Nephron (organoid): ENCODE results near the gene ADGRB3.

Experiments
- H3K27ac Mint-ChIP-seq, 3 experiments: 2 replicates each; pipeline ENCODE4 v1.8.0; 2020; ENCODE audit warnings: mixed read lengths in 3 of 3, mild to moderate bottlenecking in 2 of 3, moderate library complexity in 1 of 3
- H3K27me3 Mint-ChIP-seq: 2 replicates; pipeline ENCODE4 v1.8.0; 2021; ENCODE audit warnings: low read depth, mild to moderate bottlenecking, moderate library complexity, mixed read lengths
- H3K36me3 Mint-ChIP-seq: 2 replicates; pipeline ENCODE4 v1.8.0; 2020; ENCODE audit warnings: low read depth, mixed read lengths
- H3K4me1 Mint-ChIP-seq: 2 replicates; pipeline ENCODE4 v1.8.0; 2020; ENCODE audit warnings: mixed read lengths
- H3K4me3 Mint-ChIP-seq, 3 experiments: 2 replicates each; pipeline ENCODE4 v1.8.0; 2020; ENCODE audit warnings: mild to moderate bottlenecking in 3 of 3, mixed read lengths in 3 of 3, moderate library complexity in 2 of 3
- H3K9me3 Mint-ChIP-seq: 2 replicates; pipeline ENCODE4 v1.8.0; 2020; ENCODE audit warnings: mixed read lengths
- TF ChIP-seq, protein P1 (sequence below), 3 experiments: fragments of 200-600 bp; sonication (generic); IDR thresholded peaks; one replicate each; pipeline ENCODE4 v1.5.0; 2021; ENCODE audit warnings: antibody characterized with exemption in 3 of 3; ENCODE audit not compliant: unreplicated experiment in 3 of 3

Gene ADGRB3

GRCh38 chr6:69370763-69371162 lies 735.7 kb downstream of the ADGRB3 start:
- no peaks in the 10 kb centered on the region for H3K4me1 Mint-ChIP-seq
- no peaks in the 10 kb centered on the region for H3K36me3 Mint-ChIP-seq
- no peaks in the 10 kb centered on the region for H3K9me3 Mint-ChIP-seq
- H3K4me3 Mint-ChIP-seq = no peak overlapping the region
- TF ChIP-seq, protein P1, sequence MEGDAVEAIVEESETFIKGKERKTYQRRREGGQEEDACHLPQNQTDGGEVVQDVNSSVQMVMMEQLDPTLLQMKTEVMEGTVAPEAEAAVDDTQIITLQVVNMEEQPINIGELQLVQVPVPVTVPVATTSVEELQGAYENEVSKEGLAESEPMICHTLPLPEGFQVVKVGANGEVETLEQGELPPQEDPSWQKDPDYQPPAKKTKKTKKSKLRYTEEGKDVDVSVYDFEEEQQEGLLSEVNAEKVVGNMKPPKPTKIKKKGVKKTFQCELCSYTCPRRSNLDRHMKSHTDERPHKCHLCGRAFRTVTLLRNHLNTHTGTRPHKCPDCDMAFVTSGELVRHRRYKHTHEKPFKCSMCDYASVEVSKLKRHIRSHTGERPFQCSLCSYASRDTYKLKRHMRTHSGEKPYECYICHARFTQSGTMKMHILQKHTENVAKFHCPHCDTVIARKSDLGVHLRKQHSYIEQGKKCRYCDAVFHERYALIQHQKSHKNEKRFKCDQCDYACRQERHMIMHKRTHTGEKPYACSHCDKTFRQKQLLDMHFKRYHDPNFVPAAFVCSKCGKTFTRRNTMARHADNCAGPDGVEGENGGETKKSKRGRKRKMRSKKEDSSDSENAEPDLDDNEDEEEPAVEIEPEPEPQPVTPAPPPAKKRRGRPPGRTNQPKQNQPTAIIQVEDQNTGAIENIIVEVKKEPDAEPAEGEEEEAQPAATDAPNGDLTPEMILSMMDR (IDR thresholded peaks at IDR 0.05; ENCODE audit: unreplicated experiment in 3 of 3) = no peak
- H3K27ac Mint-ChIP-seq = no peak overlapping the region
- H3K27me3 Mint-ChIP-seq = no peaks in the 10 kb centered on the region

DNA sequence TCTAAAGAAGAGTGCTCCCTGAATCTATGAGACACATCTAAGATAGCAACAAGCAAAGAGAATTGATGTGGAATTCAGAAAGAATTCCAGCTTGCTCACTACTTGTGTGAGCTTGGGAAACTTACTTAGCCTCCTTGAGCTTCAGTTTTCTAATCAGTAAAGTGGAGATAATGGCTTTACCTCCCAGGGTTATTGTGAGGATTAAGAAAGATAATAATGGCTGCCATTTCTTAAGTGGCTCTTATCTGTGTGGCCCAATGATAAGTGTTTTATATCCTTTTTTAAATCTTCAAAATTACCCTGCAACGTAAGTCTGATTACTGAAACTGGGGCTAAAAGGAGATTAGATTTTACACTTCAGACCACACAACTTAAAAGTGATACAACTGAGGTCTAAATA lies 743.2 kb downstream of the ADGRB3 start:
- Mint-ChIP-seq H3K4me3 (no peak overlapping the region), H3K4me1 (no peaks in the 10 kb centered on the region), H3K36me3 (no peaks in the 10 kb centered on the region), H3K27ac (no peak overlapping the region), H3K9me3 (no peaks in the 10 kb centered on the region), H3K27me3 (no peaks in the 10 kb centered on the region)
- TF ChIP-seq, protein P1 (IDR thresholded peaks at IDR 0.05; ENCODE audit: unreplicated experiment in 3 of 3) = no peak

- H3K4me3 Mint-ChIP-seq = no peak overlapping the region
- H3K27ac Mint-ChIP-seq = no peak overlapping the region
- TF ChIP-seq, protein P1 (IDR thresholded peaks at IDR 0.05; ENCODE audit: unreplicated experiment in 3 of 3) = no peak
- no peaks in the 10 kb centered on the region for H3K27me3 Mint-ChIP-seq
- H3K9me3 Mint-ChIP-seq = no peaks in the 10 kb centered on the region
- H3K4me1 Mint-ChIP-seq = no peaks in the 10 kb centered on the region
- H3K36me3 Mint-ChIP-seq = no peaks in the 10 kb centered on the region
Measured at GRCh38 chr6:69379518-69379917, 744.4 kb downstream of the ADGRB3 start.

DNA sequence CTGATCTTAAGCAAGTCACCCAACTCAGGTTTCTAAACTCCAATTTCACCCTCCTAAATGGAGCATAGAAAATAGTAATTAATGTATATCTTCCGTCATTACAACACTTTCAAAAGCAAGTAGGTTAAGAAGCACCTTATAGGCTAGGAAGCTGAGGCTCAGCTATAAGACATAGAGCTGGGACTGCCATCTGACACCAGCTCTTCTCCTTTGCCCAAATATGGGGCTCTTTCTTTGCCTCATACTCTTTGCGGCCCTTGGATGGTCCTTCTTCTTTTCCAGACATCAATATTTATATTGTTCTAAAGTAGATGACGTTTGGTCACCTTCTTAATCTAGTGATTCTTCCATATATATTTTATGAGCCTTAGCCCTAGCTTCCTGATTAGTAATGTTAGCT lies 748.5 kb downstream of the ADGRB3 start:
- Mint-ChIP-seq H3K27ac (no peak overlapping the region), H3K4me3 (no peak overlapping the region), H3K27me3 (no peaks in the 10 kb centered on the region), H3K36me3 (no peaks in the 10 kb centered on the region), H3K4me1 (no peaks in the 10 kb centered on the region), H3K9me3 (no peaks in the 10 kb centered on the region)
- TF ChIP-seq, protein P1 (IDR thresholded peaks at IDR 0.05; ENCODE audit: unreplicated experiment in 3 of 3) = no peak

DNA sequence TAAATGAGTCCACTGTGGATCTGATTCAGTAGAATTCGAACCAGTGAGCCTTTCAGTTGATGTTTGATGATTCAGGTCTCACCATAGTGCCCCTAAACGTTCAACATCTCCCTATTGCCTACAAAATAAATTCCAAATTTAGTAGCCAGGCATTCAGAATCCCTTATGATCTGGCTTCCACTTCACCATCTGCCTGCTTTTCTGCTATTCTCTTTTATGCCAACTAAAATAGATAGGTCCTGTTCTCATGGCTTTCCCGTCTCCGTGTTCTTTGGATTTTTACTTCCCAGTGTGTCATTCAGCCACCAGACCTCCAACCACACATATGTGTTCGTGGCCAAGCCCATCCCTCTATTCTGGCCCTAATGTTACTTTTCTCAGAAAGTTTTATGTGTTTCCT lies 751.3 kb downstream of the ADGRB3 start:
- Mint-ChIP-seq H3K4me1 (no peaks in the 10 kb centered on the region), H3K27me3 (no peaks in the 10 kb centered on the region), H3K36me3 (no peaks in the 10 kb centered on the region), H3K27ac (no peak overlapping the region), H3K4me3 (no peak overlapping the region), H3K9me3 (no peaks in the 10 kb centered on the region)
- TF ChIP-seq, protein P1 (IDR thresholded peaks at IDR 0.05; ENCODE audit: unreplicated experiment in 3 of 3) = no peak

- no peak overlapping the region for H3K4me3 Mint-ChIP-seq
- H3K36me3 Mint-ChIP-seq = no peaks in the 10 kb centered on the region
- no peak overlapping the region for H3K27ac Mint-ChIP-seq
- no peaks in the 10 kb centered on the region for H3K27me3 Mint-ChIP-seq
- TF ChIP-seq, protein P1 (IDR thresholded peaks at IDR 0.05; ENCODE audit: unreplicated experiment in 3 of 3) = no peak
- H3K4me1 Mint-ChIP-seq = no peaks in the 10 kb centered on the region
- H3K9me3 Mint-ChIP-seq = no peaks in the 10 kb centered on the region
Measured at GRCh38 chr6:69390125-69390524, 755.0 kb downstream of the ADGRB3 start.
